Body of pancreas (tissue), 4 donors: ENCODE measurements around the gene MRGPRX2. TPM values are rescaled to one million over a fixed set of nuclear protein-coding genes. Genes with fewer than 3 reads are reported as not detected.

Experiments
- ATAC-seq: fragments of 150-250 bp; one replicate; pipeline ENCODE4 v1.9.1; 2016
- DNase-seq, 4 donors: peaks; one replicate each; pipeline ENCODE4 v3.0.0-alpha.2; 2019
- H3K27ac ChIP-seq, 4 donors: fragments of 200-600 bp; sonication (generic); 1 replicate in 3 of 4; 2 replicates in 1 of 4; pipeline versions ENCODE4 v1.5.1 to v1.6.1; 2016 to 2019; ENCODE audit warnings: mild to moderate bottlenecking in 1 of 4, mixed read lengths in 1 of 4, moderate library complexity in 1 of 4
- H3K27me3 ChIP-seq, 2 donors: fragments of 200-600 bp; sonication (generic); one replicate each; pipeline ENCODE4 v1.6.0; 2016; ENCODE audit warnings: mild to moderate bottlenecking in 1 of 2
- H3K36me3 ChIP-seq, 2 donors: fragments of 200-600 bp; sonication (generic); replicated peaks in 1 of 2; 2 replicates each; pipeline ENCODE4 v1.5.1; 2016; ENCODE audit warnings: low read depth in 2 of 2; ENCODE audit not compliant: insufficient read depth in 1 of 2
- H3K4me1 ChIP-seq: fragments of 200-600 bp; sonication (generic); one replicate; pipeline ENCODE4 v1.6.0; 2016
- H3K4me3 ChIP-seq, 2 donors: fragments of 200-600 bp; sonication (generic); 1 replicate in 1 of 2; 2 replicates in 1 of 2; pipeline ENCODE4 v1.5.1; 2016 to 2019
- H3K9me3 ChIP-seq, 3 donors: fragments of 200-600 bp; sonication (generic); 1 replicate in 2 of 3; 2 replicates in 1 of 3; pipeline ENCODE4 v1.5.1; 2016
- CTCF ChIP-seq, 7 experiments: fragments of 450-650 bp in 4 of 7; fragments of 200-600 bp in 3 of 7; sonication (generic) in 3 of 7; IDR thresholded peaks; one replicate each; pipeline ENCODE4 v1.5.1; 2016 to 2019; ENCODE audit warnings: antibody characterized with exemption in 7 of 7
- POLR2A ChIP-seq, 3 donors: fragments of 450-650 bp; IDR thresholded peaks; one replicate each; pipeline ENCODE4 v1.6.1; 2016; ENCODE audit warnings: antibody characterized with exemption in 3 of 3, mild to moderate bottlenecking in 2 of 3
- intact Hi-C: fragments of 100-400 bp; cut with DNase I; formaldehyde crosslinking; loops from one replicate; pipeline ENCODE4 v1.15.1; 2023
- total RNA-seq, 2 donors: library from RNA; depleted of rRNA; stranded (reverse); fragments of >200 nt; gene quantifications; one replicate each; pipeline ENCODE4 v1.1.0, GENCODE V29; 2016

The MRGPRX2 gene
- total RNA-seq, 2 donors from 2014 or later, result not detected

- no peaks in the 10 kb centered on the region for H3K27me3 ChIP-seq
- no peak overlapping the region for H3K4me3 ChIP-seq
- no peak overlapping the region for H3K27ac ChIP-seq
- TF ChIP-seq CTCF (IDR thresholded peaks at IDR 0.05), result no peak
- no peak for TF ChIP-seq POLR2A (IDR thresholded peaks at IDR 0.05)
- no peaks in the 10 kb centered on the region for H3K36me3 ChIP-seq
- no peak for ATAC-seq
- H3K4me1 ChIP-seq, result no peaks in the 10 kb centered on the region
- DNase-seq, result no peak
- no peaks in the 10 kb centered on the region for H3K9me3 ChIP-seq
- intact Hi-C loops, result no loop called here
Measured at GRCh38 chr11:19012636-19013035, 47.9 kb downstream of the MRGPRX2 start.

Other genes starting within 250 kb of the MRGPRX2 start
- not detected for gene MRGPRX1, start 121.3 kb downstream of the MRGPRX2 start, total RNA-seq
- 10 to 100 TPM; 12.2 to 16.9 TPM for gene ZDHHC13, start 56.5 kb upstream of the MRGPRX2 start, total RNA-seq
- not detected for gene CSRP3, start 141.3 kb upstream of the MRGPRX2 start, total RNA-seq
- under 1 TPM in 1 of 2 donors, not detected in 1; 0.26 TPM for gene E2F8, start 180.2 kb upstream of the MRGPRX2 start, total RNA-seq